Pulmonary artery endothelial cell (primary cell): ENCODE measurements around the gene FCRL5. TPM values are rescaled to one million over a fixed set of nuclear protein-coding genes. Genes with fewer than 3 reads are reported as not detected.

Experiments used
- DNase-seq: peaks from one replicate; pipeline ENCODE4 v3.0.0-alpha.2; 2011; ENCODE audit warnings: low read depth, low spot score
- total RNA-seq: library from RNA; depleted of rRNA; stranded (reverse); fragments of >200 nt; gene quantifications from 2 replicates; pipeline ENCODE4 v1.2.3, GENCODE V29; 2014

The FCRL5 gene
- total RNA-seq, 1 donor from 2014 or later: under 0.01 TPM

DNA sequence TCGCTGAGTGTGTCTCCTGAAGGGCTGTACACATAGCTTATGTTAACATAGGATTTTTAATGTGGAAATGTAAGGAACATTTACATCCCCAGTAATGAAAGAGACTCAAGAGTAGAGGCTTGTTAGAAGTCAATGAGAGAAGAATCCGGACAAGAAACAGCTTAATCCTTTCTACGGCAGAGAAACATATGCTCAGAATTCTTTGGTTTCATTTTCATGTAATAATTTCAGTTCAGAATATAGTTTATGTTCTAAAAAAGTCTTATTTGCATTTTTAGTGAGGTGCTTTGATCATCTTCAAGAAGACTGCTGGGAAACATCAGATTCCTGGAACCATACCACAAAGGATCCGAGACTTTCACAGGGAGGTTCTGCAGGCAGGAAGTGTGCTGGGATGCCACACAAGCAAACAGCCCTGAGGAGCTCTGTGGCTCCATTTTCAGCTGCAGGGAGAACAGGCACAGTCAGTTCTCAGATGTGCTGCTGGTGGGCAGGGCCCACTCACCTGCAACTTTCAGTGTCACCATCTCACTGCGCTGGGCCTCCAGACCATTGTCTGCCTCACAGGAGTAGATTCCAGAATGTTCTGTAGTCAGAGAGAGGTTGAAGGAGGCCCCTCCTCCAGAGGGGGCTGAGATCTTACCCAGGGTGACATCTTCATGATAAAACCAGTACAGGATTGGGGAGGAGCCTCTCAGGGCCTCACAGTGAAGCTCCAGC, 28.4 kb downstream of the FCRL5 start:
- DNase-seq: no peak

DNA sequence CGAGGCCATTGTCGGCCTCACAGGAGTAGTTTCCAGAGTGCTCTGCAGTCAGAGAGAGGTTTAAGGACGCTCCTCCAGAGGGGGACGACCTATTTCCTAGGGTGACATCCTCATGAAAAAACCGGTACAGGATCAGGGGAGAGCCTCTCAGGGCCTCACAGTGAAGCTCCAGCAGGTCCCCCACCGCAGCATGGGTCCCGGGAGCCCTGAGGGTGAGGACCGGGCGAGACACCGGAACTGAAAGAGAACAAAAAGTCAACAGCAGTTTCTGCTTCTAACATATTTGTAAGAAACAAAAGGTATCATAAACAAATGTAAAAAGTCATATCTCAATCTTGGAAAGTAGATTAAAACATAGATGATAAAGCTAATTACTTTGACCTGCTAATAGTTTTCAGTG, 31.3 kb downstream of the FCRL5 start:
- DNase-seq: no peak

DNA sequence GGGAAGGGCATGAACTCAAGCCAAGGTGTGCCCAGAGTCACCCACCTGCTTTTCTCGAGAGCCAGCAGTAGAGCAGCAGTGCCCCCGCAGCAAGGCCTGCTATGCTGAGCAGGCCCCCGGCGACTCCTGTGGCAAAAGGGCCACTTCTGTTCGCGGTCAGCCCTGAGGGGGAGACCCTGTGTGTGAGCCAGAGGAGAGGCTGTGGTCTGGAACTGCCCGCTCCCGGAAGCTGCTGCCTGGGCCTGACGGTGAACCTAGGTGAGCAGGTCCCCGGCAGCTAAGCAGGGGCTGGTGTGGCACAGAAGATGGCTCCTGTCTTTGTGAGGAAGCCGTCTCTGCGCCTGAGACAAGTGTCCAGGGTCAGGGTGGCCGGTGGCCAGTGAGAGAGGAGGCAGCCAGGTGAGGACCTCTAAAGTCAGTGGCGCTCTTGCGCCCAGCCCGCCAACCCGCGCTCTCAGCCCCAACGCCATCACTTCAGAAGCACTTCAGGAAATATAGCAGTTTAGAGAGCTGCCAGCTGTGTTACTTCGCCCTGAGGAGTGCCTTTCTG, 31.9 kb downstream of the FCRL5 start:
- no peak for DNase-seq

DNA sequence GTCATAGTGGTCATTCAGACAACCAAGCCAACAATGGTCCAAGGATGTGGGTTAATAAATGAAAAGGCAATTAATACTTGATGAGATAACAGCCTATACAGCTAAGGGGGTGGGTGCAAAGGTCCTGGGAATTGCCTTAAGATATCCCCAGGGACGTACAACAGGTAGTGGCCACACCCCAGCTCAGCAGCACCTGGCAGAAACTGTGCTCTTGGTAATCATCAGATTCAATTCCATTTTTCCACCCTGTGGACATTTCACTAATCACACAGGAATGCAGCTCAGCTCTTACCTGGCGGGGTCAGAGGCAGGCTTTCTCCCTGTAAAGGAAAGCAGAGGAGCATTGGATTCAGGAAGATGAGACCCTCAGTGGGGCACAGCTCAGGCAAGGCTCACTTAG, 32.9 kb downstream of the FCRL5 start:
- no peak for DNase-seq

DNA sequence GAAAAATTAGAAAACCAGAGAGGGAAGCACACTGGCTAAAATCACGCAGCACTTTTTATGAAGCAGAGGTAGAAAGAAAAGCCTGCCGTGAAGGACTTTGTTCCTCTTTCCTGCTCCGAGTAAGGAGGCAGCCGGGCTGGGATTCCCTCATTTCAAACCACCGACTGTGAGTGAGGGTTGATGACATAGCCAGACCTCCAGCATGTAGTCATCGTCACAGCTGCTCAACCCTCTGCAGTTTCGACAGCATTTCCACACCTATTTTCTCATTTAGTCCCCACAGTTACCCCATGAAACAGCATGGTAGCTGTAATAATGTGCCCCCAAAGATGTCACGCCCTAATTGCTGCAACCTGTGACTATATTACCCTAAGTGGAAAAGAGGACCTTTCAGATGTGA, 35.3 kb downstream of the FCRL5 start:
- no peak for DNase-seq

DNA sequence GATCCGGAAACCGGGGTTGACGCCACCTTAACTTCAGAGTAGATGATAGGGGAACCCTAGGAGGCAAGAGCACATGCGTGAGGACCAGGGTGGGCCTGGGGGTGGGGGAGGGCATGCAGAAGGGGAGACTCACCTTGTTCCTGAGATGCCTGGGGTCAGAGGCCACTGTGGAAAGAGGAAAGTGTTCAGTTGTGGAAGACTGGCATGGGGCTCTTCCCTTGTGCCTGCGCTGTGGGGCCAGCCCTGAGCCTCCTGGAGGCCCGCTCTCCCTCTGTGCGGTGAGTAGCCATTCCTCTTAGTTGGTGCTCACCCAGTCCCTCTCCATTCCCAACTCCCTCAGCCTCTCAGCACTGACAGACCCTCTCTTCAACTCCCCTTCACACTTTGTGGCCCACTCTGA, 36.6 kb downstream of the FCRL5 start:
- DNase-seq: no peak

DNA sequence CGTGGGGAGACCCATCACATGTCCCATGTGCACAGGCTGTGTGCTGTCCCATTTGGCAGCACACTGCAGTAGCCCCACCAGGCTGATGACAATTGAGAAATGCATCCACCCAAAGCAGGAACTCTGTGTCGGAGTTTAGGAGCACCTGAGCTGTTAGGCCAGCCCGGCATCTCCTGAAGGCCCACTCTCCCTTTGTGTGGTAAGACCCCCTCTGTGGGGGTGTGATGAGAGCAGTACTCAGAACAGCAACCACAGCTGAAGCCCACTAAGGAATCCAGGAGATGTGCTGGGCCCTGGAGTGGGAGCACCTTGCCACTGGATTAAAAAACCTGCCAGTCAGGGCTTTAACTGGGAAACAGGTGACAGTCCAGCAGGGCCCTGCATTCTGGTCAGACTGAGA, 37.2 kb downstream of the FCRL5 start:
- no peak for DNase-seq

DNA sequence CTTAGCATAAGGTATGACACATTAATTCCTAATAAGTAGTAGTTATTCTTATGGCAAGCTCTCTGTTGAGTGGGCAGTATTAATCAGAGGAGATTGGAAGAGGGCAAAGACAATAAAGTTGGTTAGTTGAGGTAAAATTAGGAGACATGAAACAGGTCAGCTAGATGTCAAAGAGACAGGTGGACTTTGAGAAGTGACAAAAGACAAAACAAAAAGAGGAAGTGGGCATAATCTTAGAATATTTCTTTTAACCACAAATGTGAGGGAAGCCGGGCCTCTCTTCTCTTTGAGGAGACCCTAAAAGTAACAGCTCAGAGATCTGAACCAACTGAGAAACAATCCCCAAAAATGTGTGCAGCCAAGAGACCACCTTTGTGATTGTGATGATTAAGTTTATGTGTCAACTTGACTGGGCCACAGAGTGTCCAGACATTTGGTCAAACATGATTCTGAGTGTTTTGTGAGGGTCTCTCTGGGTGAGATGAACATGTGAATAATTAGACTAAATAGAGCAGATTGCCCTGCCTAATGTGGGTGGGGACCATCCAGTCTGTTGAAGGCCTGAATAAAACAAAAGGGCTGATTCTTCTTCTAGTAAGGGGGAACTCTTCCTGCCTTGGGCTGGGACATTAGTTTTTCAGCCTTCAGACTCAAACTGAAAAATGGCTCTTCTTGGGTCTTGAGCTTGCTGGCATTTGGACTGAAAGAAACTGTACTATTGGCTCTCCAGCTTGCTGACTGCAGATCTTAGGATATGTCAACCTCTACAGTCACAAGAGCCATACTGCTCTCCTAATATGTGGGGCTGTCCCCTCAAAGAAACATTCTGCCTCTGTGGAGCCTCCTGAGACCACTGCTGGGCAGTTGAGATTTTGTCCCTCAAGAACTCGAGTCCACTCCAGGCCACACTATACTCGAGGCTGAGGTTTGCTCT, 40.0 kb downstream of the FCRL5 start:
- no peak for DNase-seq

DNA sequence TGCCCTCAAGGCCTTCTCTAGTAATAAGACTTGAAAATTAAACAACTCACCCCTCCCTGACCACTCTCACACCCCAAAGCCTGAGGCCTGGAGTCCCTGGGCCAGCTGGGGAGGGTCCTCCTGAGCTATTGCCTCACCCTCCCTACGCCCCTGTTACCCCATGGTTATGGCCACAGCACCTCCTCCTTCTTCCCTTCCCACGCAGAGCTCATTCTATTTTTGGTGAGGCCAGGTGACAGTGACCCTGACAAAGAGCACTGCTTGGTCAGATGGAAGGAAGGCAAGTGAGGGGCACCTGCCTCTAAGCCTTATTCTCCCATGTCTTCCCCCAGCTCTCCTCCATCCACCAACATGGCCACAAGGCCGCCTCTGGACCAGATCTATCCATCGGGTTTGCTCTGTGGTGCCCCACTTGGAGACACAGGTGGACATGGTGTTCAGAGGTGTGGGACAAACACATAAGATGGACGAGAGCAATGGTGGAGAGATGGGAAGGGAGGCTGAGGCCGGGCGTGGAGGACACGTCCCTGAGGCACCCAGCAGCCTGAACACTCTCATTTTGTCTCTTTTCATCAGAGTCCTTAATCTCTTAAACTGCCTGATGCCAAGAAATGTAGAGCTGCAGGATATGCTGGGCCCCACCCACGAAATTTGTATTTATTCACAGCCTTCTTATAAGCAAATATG, 42.6 kb downstream of the FCRL5 start:
- DNase-seq: no peak

DNA sequence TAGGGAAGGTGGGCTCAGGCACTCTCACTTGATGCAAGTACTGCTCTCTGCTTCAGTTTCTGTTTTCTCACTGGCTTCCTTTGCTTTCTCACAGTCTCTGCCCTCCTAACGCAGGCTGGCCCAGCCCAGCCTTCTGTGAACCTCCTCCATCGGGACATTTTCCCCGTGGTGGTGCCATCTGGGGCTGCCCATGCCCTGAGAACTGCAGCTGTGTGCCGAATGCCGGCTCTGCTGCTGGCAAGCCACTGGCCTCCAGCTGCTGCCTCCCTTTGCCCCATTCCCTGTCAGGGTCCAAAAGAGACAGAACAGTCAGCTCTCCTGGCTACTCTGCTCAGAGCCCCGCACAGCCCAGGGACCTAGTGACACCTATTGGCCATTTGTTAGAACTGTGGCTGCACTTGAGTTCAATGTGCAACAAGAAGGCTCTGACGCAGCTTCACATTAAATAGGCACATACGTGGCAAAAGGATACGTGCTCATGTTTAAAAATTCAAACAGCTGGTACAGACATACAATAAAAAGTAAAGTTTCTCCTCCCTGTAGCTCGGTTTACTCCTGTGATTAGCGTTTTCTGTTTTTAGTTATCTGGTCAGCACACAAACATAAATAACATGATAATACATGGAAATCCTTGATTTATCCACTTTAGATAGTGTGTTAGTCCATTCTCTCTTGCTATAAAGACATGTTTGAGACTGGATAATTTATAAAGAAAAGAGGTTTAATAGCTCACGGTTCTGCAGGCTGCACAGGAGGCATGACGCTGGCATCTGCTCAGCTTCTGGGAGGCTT, 46.6 kb downstream of the FCRL5 start:
- peak; percentile 20 for DNase-seq

DNA sequence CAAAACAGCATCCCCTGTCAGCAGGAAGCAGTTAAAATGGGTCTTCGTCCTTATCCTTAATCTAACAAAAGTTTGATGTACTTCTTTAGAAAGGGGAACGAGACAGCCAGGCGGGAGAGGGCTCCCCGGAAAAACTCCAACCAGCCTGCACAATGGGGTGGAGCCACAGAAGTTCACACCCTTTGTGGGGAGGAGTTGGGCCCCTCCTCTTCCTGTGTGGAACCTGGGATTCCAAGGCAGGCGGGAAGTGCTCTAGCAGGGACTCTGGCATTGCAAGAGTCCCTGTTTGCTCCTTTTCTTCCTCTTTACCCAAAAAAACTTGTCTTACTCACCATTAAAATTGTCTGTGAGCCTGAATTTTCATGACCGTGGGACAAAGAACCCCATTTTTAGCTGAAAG, 47.7 kb downstream of the FCRL5 start:
- no peak for DNase-seq

DNA sequence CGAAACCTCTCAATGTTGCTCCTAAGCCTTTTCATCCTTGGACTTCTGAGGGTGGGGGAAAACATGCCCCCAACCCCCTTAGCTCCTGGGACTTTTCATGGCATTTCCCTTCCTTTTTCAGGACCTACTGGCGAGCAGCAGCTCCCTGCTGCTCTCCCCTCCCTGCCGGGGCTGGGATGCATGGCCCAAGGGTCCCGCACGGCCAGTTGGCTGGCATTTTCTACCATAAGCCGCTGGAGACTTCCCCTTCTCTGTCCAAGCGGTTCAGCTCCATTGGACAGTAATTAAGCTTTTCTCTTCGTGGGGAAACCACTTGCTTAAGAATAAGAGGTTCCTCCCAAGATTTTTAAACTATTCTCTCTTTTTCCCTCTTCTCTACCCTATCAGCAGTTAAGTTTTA, 52.8 kb downstream of the FCRL5 start:
- DNase-seq: no peak

DNA sequence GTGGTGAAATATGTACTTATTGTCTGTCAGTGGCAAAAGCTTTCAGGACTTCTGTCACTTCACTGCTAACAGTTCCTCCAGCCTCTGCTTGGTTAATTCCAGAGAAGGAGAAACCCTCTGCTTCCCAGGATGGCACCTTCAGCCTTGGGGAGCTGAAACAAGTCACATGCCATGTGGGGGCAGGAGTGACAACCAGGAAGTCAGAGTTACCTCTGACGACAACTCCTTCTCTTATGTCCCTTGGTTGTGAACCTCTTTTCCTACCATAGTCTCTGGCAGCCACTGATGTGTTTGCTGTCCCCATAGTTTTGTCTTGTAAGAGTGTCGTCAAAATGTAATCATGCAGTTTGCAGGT, 53.6 kb downstream of the FCRL5 start:
- DNase-seq: no peak

DNA sequence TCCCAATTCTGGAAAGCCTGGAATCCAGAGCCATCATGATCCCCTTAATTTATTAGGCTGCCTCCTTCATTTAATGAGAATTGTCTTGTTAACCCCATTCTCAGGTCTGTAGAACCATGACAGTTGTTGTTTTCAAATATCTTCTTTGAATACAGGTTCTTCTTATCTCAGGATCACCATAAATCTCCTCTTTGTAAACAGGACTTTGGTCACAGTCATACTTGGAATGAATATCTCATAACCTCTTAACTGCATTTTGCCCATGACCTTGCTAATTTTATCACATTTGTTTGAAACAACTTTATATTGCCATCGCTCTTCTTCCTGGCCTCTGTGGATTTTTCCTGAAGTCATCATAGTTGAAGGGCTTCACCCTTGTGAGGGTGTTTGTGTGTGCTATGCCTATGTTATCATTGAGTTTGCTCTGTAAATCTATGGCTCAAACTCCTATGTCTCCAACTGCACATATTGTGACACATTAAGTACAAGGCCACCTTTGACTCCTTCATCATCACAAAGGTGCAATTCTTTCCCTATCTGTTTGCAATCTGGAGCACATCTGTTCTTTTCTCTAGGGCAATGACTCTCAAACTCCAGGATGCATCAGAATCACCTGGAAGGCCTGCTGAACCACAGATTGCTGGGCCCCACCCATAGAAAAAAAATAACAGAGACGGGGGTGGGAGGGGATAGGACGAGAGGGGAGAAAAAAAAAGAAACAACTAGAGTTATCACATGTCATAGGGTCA, 54.2 kb downstream of the FCRL5 start:
- no peak for DNase-seq

DNA sequence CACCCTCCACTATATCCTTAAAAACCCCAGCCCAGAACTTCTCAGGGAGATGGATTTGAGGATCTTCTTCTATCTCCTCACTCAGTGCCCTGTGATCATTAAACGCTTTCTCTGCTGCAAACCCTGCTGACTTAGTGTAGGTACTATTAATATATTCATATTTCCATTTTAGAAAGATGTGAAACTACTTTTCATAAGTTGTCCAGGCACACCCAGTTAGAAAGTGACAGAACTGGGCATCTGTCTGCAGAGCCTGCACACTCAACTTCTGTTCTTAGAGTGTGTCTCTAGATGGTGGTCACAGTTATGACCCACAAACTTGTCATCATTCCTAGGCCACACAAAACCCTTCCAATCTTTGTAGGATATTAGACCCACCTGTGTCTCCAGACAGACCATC, 55.0 kb downstream of the FCRL5 start:
- no peak for DNase-seq

DNA sequence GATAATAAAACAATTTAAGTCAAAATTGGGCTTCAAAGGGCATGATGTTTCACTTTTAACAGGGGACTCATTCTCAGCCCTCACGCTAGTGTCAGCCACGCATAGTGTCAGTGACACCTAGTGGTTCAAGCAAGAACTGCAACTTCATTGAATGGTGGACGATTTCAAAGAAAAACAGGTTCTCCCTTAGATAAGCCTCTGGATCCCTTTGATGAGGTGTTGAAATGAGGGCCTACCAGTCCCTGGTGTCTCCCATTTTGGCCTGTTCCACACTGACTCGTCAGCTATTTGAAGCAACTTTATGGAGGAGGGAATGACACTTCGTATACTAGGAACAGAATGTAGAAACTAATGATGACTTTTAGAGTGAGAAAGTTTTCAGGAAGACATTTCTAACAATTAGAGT, 56.2 kb downstream of the FCRL5 start:
- DNase-seq: no peak

DNA sequence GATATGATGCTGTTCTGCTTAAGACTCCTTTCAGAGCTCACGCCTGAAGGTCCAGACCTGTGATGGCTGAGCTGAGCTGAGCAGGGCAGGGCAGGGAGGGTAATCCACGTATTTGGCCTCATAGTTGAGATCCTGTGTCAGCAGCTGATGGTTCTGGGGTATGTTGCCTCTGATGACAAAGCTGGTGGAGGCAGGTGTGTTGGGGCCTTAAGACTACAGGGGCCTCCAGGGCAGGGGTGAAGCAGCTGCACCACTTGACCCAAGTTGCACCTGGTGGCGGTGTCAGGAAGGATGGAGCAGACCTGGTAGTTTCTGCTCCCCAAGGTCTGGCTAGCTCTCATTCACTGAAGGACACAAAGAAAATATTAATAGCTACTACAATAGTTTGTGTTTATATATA, 57.0 kb downstream of the FCRL5 start:
- no peak for DNase-seq

DNA sequence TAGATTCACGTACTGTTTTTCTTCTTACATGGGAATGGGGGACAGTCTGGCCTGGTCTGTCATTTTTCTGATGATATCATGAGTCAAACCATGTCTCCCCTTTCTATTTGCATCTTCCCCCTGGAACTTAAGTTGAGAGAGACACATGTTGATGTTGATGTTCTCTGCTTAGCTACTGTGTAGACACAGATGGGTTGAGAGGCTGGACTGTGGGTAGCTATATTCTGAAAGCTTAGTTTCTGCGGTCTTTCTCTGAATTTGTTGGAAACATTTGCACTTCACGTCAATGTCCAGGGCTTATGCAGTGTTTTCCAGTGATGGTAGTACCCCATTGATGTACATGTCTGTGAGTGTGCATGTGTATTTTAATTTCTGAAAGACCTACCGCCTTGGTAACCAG, 58.2 kb downstream of the FCRL5 start:
- DNase-seq: no peak

DNA sequence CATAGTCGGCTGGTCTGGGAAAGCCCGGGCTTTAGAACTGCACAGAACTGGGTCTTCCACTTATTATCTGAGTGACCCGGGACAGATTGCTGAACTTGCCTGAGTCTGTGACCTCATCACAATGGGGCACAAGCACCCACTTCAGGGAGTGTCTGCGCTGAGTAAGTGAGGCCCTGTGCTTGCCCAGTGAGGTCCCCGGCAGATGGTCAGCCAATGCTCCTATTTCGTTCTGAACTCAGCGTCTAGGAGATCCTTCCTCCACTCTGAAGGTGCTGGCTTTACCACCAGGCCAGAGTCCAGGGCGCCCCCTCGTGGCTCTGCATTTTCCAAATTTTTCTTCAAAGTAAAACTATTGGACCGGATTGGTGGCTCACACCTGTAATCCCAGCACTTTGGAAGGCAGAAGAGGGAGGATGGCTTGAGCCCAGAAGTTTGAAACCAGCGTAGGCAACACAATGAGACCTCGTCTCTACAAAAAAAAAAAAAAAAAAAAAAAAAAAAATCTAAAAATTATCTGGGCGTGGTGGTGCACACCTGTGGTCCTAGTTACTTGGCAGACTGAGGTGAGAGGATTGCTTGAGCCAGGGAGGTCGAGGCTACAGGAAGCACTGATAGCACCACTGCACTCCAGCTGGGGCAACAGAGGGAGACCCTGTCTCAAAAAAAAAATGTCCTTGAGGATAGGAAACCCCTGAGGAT, 61.7 kb downstream of the FCRL5 start:
- DNase-seq: peak; percentile 3

DNA sequence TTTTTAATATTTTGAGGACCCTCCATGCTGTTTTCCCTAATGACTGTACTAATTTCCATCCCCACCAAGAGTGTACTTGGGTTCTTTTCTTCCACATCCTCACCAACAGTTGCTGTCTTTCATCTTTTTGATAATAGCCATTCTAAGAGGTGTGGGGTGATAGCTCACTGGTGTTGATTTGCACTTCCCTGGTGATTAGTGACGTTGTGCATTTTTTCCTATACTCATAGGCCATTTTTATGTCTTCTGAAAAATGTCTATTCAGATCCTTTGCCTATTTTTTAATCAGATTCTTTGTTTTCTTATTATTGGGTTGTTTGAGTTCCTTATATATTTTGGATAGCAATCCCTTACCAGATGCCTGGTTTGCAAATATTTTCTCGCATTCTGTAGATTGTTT, 64.2 kb downstream of the FCRL5 start:
- DNase-seq: no peak
